ENCODE data around the gene CHRNA5.

CHRNA5 gene

GRCh38 chr15:78538358-78538757 lies 27.0 kb upstream of the CHRNA5 start:
- TF ChIP-seq, protein P1, sequence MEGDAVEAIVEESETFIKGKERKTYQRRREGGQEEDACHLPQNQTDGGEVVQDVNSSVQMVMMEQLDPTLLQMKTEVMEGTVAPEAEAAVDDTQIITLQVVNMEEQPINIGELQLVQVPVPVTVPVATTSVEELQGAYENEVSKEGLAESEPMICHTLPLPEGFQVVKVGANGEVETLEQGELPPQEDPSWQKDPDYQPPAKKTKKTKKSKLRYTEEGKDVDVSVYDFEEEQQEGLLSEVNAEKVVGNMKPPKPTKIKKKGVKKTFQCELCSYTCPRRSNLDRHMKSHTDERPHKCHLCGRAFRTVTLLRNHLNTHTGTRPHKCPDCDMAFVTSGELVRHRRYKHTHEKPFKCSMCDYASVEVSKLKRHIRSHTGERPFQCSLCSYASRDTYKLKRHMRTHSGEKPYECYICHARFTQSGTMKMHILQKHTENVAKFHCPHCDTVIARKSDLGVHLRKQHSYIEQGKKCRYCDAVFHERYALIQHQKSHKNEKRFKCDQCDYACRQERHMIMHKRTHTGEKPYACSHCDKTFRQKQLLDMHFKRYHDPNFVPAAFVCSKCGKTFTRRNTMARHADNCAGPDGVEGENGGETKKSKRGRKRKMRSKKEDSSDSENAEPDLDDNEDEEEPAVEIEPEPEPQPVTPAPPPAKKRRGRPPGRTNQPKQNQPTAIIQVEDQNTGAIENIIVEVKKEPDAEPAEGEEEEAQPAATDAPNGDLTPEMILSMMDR (IDR thresholded peaks at IDR 0.05), result no peak
- no peak for TF ChIP-seq ZFX (IDR thresholded peaks at IDR 0.05; ENCODE audit: borderline replicate concordance)
- no peak overlapping the region for H3K27ac ChIP-seq

DNA sequence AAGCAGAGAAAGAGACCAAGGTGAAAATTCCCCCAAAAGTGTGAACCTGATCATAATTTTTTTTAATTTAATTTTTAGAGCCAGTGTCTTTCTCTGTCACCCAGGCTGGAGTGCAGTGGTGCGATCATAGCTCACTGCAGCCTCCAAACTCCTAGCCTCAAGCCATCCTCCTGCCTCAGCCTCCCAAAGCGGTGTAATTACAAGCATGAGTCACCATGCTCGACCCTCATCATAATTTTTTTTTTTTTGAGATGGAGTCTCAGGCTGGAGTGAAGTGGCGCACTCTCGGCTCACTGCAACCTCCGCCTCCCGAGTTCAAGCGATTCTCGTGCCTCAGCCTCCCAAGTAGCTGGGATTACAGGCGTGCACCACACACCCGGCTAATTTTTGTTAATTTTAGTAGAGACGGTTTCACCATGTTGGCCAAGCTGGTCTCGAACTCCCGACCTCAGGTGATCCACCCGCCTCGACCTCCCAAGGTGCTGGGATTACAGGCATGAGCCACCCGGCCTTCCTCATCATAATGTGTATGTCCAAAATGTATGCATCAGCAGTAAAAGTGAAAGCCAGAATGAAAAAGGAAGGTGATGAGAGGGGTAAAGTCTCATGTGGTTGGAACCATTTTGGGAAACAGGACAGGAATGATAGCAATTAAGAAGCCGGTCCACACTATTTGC lies 25.7 kb upstream of the CHRNA5 start:
- H3K27ac ChIP-seq, result peak overlapping the region; percentile 82

- TF ChIP-seq, protein P1 (IDR thresholded peaks at IDR 0.05), result peak; percentile 16; the same call in 1 of the 2 replicates
- TF ChIP-seq ZFX (IDR thresholded peaks at IDR 0.05; ENCODE audit: borderline replicate concordance), result no peak
Observed at GRCh38 chr15:78540141-78540870, 25.0 kb upstream of the CHRNA5 start, which contains the start of gene PSMA4. PSMA4 (plus strand) TSS chr15:78540444; CDS start chr15:78541928, 1,484 bp downstream.

GRCh38 chr15:78540871-78541743 lies 24.2 kb upstream of the CHRNA5 start:
- peak overlapping the region; percentile 82 for H3K27ac ChIP-seq
- TF ChIP-seq, protein P1 (IDR thresholded peaks at IDR 0.05), result no peak
- no peak for TF ChIP-seq ZFX (IDR thresholded peaks at IDR 0.05; ENCODE audit: borderline replicate concordance)

More at GRCh38 chr15:78540141-78540870, 25.0 kb upstream of the CHRNA5 start, which contains the start of gene PSMA4:
- peak within 1 kb of the TSS; percentile 82 for H3K27ac ChIP-seq

DNA sequence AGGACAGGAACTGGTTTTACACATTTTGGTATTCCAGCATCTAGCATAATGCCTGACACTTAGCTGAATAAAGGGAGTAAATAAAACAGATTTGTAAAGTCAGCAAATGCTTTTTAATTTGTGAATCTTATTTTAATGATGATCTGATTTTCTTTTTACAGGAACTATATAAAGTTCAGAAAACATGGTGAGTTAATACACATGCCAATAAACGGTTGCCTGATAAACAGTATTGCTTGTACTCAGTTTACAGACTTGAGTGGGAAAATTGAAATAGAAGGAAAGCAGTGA lies 23.6 kb upstream of the CHRNA5 start:
- H3K27ac ChIP-seq, result peak overlapping the region; percentile 82; the same call in 1 of the 2 replicates
- TF ChIP-seq, protein P1 (IDR thresholded peaks at IDR 0.05), result no peak
- no peak for TF ChIP-seq ZFX (IDR thresholded peaks at IDR 0.05; ENCODE audit: borderline replicate concordance)

- TF ChIP-seq ZFX (IDR thresholded peaks at IDR 0.05; ENCODE audit: borderline replicate concordance), result no peak
- TF ChIP-seq, protein P1 (IDR thresholded peaks at IDR 0.05), result no peak
- H3K27ac ChIP-seq, result no peak overlapping the region
Observed at GRCh38 chr15:78542647-78543046, 22.7 kb upstream of the CHRNA5 start.

- TF ChIP-seq ZFX (IDR thresholded peaks at IDR 0.05; ENCODE audit: borderline replicate concordance), result no peak
- TF ChIP-seq, protein P1 (IDR thresholded peaks at IDR 0.05), result no peak
- no peak overlapping the region for H3K27ac ChIP-seq
Observed at GRCh38 chr15:78550194-78550593, 15.1 kb upstream of the CHRNA5 start.

Data from 22Rv1 (cell line).